ENCODE measurements around the gene NPY4R.
"Not testable (repeated sequence)": the region's sequence is repeated elsewhere in the genome, so short reads cannot be mapped to it uniquely, and the experiment has no call there.

DNA sequence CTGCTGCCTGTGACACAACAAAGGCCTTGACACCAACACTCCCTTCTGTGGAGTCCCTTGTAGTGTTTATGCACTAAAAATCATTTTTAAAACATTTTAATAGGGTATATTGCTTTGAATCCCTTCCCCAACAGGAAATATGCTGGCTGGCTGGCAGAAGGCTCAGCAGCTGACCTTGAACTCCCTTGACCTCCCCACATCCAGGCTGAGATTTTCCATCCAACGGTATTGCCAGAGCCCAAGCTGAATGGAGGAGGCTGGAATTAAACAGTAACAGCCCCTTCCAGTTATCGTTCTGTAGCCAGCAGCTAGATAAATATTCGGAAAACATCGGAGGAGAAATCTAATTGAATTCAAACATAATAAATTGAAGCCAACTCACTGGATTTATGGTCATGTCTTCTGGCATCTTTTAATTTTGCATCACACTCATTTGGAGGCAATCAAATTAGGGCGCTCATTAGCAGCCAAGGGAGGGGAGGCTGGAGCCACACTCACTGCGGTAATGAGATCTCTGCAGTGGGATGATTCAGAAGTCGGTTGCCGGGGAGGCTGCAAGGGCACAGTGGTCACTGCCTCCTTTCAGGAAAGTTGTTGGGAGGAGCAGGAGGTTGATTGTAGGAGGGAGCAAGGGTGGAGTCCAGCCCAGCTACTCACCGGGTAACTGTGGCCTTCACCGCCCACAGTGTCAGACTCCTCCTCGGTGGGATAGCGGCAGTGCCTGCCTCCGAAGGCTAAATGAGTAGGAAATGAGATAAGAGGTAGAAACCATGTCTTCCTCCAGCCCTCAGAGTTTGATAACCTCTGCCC is 46.0 kb downstream of the NPY4R start:
- not testable (repeated sequence) for TF ChIP-seq POLR2A (IDR thresholded peaks at IDR 0.05; ENCODE audit: extremely low read depth, insufficient read length); MYC (IDR thresholded peaks at IDR 0.05; ENCODE audit: low read depth, low read length)
- TF ChIP-seq, protein P1, sequence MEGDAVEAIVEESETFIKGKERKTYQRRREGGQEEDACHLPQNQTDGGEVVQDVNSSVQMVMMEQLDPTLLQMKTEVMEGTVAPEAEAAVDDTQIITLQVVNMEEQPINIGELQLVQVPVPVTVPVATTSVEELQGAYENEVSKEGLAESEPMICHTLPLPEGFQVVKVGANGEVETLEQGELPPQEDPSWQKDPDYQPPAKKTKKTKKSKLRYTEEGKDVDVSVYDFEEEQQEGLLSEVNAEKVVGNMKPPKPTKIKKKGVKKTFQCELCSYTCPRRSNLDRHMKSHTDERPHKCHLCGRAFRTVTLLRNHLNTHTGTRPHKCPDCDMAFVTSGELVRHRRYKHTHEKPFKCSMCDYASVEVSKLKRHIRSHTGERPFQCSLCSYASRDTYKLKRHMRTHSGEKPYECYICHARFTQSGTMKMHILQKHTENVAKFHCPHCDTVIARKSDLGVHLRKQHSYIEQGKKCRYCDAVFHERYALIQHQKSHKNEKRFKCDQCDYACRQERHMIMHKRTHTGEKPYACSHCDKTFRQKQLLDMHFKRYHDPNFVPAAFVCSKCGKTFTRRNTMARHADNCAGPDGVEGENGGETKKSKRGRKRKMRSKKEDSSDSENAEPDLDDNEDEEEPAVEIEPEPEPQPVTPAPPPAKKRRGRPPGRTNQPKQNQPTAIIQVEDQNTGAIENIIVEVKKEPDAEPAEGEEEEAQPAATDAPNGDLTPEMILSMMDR (IDR thresholded peaks at IDR 0.05; ENCODE audit: low read depth, low read length) = not testable (repeated sequence)
- TF ChIP-seq, protein P2, sequence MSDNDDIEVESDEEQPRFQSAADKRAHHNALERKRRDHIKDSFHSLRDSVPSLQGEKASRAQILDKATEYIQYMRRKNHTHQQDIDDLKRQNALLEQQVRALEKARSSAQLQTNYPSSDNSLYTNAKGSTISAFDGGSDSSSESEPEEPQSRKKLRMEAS (IDR thresholded peaks at IDR 0.05; ENCODE audit: low read depth, low read length) = not testable (repeated sequence)

Data from NB4 (cell line).